ENCODE measurements around the gene GREB1. TPM values are rescaled to one million over a fixed set of nuclear protein-coding genes. Genes with fewer than 3 reads are reported as not detected.
A peak's percentile ranks its signal among the peaks of the same experiment; 100 is the strongest.

The GREB1 gene
- total RNA-seq, 1 experiment from 2014 or later = 0.62 TPM

DNA sequence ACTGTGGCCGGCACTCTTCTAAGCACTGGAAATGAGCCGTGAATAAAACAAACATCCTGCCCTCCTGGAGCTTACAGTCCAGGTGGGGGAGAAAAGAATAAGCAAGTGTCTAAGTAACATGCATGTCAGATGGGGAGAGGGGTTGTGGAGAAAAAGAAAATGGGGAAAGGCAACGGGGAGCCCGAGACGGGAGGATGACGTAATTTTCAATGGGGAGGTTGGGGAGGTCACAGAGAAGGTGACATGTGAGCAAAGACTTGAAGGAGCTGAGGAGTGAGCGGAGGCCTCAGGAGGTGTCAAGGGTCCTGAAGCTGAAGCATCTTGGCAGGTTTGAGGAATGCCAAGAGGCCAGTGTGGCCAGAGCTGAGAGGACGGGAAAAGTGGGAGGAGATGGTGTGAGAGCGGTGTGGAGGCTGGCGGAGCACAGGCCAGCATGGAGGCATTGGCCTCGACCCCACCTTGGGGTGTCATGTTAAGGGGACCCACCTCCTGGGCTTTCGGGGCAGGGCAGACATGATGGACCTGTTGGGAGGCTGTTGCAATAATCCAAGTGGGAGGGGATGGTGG, 151.1 kb downstream of the GREB1 start:
- POLR2A ChIA-PET (ENCODE audit: unreplicated experiment) = no interaction called here
- ATAC-seq = no peak
- H3K4me1 ChIP-seq (ENCODE audit: insufficient read depth, low read length) = peaks cover 20% of the 10 kb centered on the region
- no peak overlapping the region for H3K27ac ChIP-seq (ENCODE audit: low read length)
- BruUV-seq (replicated peaks) = no TSS peak
- H3F3A ChIP-seq (ENCODE audit: low read length, unreplicated experiment) = no peaks in the 10 kb centered on the region
- H3K9ac ChIP-seq (ENCODE audit: low read length) = no peak overlapping the region
- H3K4me3 ChIP-seq (ENCODE audit: low read length) = no peak overlapping the region
- H3K9me2 ChIP-seq (replicated peaks; ENCODE audit: low read length) = no peaks in the 10 kb centered on the region
- H3K9me3 ChIP-seq (ENCODE audit: low read length) = no peaks in the 10 kb centered on the region
- DNase-seq = no peak
- no peaks in the 10 kb centered on the region for H3K27me3 ChIP-seq (ENCODE audit: low read length)
- no peak overlapping the region for H3K4me2 ChIP-seq (ENCODE audit: low read length)
- H2AFZ ChIP-seq (ENCODE audit: low read length) = no peak overlapping the region
- CTCF ChIA-PET = no interaction called here
- intact Hi-C loops (cut with micrococcal nuclease) = no loop called here
- no peak for TF ChIP-seq EZH2phosphoT487 (IDR thresholded peaks at IDR 0.05; ENCODE audit: borderline replicate concordance, low read length)
- TF ChIP-seq EZH2 (IDR thresholded peaks at IDR 0.05; ENCODE audit: low read length, unreplicated experiment) = no peak
- TF ChIP-seq, protein P1, sequence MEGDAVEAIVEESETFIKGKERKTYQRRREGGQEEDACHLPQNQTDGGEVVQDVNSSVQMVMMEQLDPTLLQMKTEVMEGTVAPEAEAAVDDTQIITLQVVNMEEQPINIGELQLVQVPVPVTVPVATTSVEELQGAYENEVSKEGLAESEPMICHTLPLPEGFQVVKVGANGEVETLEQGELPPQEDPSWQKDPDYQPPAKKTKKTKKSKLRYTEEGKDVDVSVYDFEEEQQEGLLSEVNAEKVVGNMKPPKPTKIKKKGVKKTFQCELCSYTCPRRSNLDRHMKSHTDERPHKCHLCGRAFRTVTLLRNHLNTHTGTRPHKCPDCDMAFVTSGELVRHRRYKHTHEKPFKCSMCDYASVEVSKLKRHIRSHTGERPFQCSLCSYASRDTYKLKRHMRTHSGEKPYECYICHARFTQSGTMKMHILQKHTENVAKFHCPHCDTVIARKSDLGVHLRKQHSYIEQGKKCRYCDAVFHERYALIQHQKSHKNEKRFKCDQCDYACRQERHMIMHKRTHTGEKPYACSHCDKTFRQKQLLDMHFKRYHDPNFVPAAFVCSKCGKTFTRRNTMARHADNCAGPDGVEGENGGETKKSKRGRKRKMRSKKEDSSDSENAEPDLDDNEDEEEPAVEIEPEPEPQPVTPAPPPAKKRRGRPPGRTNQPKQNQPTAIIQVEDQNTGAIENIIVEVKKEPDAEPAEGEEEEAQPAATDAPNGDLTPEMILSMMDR (conservative IDR thresholded peaks at IDR 0.05; ENCODE audit: low read depth, low read length) = no peak
- no peaks in the 10 kb centered on the region for H4K20me1 ChIP-seq (ENCODE audit: low read length)
- H3K36me3 ChIP-seq (ENCODE audit: low read depth, low read length) = no peaks in the 10 kb centered on the region
- no peaks in the 10 kb centered on the region for H3K79me2 ChIP-seq (ENCODE audit: low read length)

DNA sequence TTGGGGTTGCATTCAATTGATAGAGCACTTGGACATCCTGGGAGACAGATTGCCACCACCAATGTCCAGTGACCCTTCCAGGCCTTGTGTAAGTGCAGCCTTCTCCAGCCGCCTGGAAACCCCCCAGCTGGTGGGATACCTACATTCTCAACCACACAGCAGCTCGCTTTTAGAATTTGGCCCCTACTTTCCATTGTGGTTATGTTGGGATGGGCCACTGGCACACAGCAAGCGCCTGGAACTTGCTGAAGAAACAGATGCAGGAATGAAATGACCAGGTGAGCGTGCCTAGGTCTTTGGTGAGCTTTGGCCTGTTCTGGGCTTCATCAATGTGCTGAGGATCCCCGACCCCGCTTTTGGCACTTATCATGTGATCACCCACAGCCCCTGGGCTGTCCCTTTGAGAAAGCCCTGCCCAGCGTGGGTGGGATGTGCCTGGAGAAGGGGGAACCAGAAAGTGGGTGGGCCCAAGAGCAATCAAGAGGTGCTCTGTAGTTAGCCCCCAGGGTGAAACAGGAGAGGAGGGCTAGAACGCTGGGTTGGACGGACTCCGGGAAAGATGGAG, 152.1 kb downstream of the GREB1 start:
- TF ChIP-seq EZH2phosphoT487 (IDR thresholded peaks at IDR 0.05; ENCODE audit: borderline replicate concordance, low read length) (no peak), EZH2 (IDR thresholded peaks at IDR 0.05; ENCODE audit: low read length, unreplicated experiment) (no peak)
- TF ChIP-seq, protein P1 (conservative IDR thresholded peaks at IDR 0.05; ENCODE audit: low read depth, low read length) = no peak
- no peaks in the 10 kb centered on the region for H4K20me1 ChIP-seq (ENCODE audit: low read length)
- no peaks in the 10 kb centered on the region for H3K9me3 ChIP-seq (ENCODE audit: low read length)
- H3F3A ChIP-seq (ENCODE audit: low read length, unreplicated experiment) = no peaks in the 10 kb centered on the region
- no peaks in the 10 kb centered on the region for H3K9me2 ChIP-seq (replicated peaks; ENCODE audit: low read length)
- no peak overlapping the region for H3K4me3 ChIP-seq (ENCODE audit: low read length)
- no peak overlapping the region for H3K27ac ChIP-seq (ENCODE audit: low read length)
- BruUV-seq (replicated peaks) = no TSS peak
- DNase-seq (no peak), ATAC-seq (no peak)
- no peaks in the 10 kb centered on the region for H3K27me3 ChIP-seq (ENCODE audit: low read length)
- peaks cover 27% of the 10 kb centered on the region for H3K4me1 ChIP-seq (ENCODE audit: insufficient read depth, low read length)
- H3K36me3 ChIP-seq (ENCODE audit: low read depth, low read length) = no peaks in the 10 kb centered on the region
- H3K9ac ChIP-seq (ENCODE audit: low read length) = no peak overlapping the region
- no peak overlapping the region for H2AFZ ChIP-seq (ENCODE audit: low read length)
- ChIA-PET CTCF (no interaction called here), POLR2A (ENCODE audit: unreplicated experiment) (no interaction called here)
- no peaks in the 10 kb centered on the region for H3K79me2 ChIP-seq (ENCODE audit: low read length)
- intact Hi-C loops (cut with micrococcal nuclease) = no loop called here
- H3K4me2 ChIP-seq (ENCODE audit: low read length) = no peak overlapping the region

DNA sequence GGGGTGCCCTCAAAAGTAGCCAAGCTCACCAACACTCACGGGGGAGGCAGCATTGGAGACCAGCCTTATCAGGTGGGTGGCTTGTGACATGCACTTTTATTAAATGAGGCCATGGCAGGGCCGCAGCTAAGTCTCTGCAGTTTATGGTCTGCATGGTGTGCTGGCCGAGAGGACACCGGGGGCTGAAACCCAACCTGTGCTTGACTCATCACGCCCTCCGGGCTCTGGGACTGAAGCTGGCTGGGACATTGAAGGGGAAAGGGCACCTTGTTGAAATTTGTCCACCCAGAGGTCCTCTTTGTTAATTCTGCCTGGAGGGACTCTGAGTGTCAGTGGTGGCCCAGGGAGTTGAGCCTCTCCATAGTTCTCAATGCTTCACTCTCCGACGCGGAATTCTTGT, 153.9 kb downstream of the GREB1 start:
- no peak for TF ChIP-seq EZH2 (IDR thresholded peaks at IDR 0.05; ENCODE audit: low read length, unreplicated experiment)
- TF ChIP-seq, protein P1 (conservative IDR thresholded peaks at IDR 0.05; ENCODE audit: low read depth, low read length) = no peak
- ATAC-seq (peak; percentile 34), DNase-seq (peak; percentile 70)
- H3K9ac ChIP-seq (ENCODE audit: low read length) = no peak overlapping the region
- H3K79me2 ChIP-seq (ENCODE audit: low read length) = no peaks in the 10 kb centered on the region
- H3K9me3 ChIP-seq (ENCODE audit: low read length) = no peaks in the 10 kb centered on the region
- H2AFZ ChIP-seq (ENCODE audit: low read length) = peak overlapping the region; percentile 72; the same call in 1 of the 2 replicates
- no peaks in the 10 kb centered on the region for H3K9me2 ChIP-seq (replicated peaks; ENCODE audit: low read length)
- POLR2A ChIA-PET (ENCODE audit: unreplicated experiment) = no interaction called here
- intact Hi-C loops (cut with micrococcal nuclease) = loop anchor here (1.0 kb wide), 1 partner anchor 92 kb away; no protein-coding TSS in a partner anchor
- H3K36me3 ChIP-seq (ENCODE audit: low read depth, low read length) = no peaks in the 10 kb centered on the region
- peak overlapping the region; percentile 47; the same call in 1 of the 2 replicates for H3K4me3 ChIP-seq (ENCODE audit: low read length)
- BruUV-seq (replicated peaks) = no TSS peak
- H3K4me2 ChIP-seq (ENCODE audit: low read length) = peak overlapping the region; percentile 67
- no peaks in the 10 kb centered on the region for H4K20me1 ChIP-seq (ENCODE audit: low read length)
- peaks cover 27% of the 10 kb centered on the region for H3K4me1 ChIP-seq (ENCODE audit: insufficient read depth, low read length)
- H3F3A ChIP-seq (ENCODE audit: low read length, unreplicated experiment) = no peaks in the 10 kb centered on the region
- CTCF ChIA-PET = interaction anchor here (0.6 to 1.1 kb wide), 10 partner anchors 9 to 97 kb away, joined by 3 to 10 read pairs (median 4); partner anchors contain the start of gene LPIN1
- peak overlapping the region; percentile 21 for H3K27ac ChIP-seq (ENCODE audit: low read length)
- no peaks in the 10 kb centered on the region for H3K27me3 ChIP-seq (ENCODE audit: low read length)
